Keratinocyte (primary cell): ENCODE measurements around the gene THBS4. TPM values are rescaled to one million over a fixed set of nuclear protein-coding genes. Genes with fewer than 3 reads are reported as not detected.
"Not testable (repeated sequence)": the region's sequence is repeated elsewhere in the genome, so short reads cannot be mapped to it uniquely, and the experiment has no call there.

Experiments used
- DNase-seq: peaks from one replicate; pipeline ENCODE4 v3.0.0-alpha.2; 2011; ENCODE audit warnings: low read depth, missing footprints, low spot score
- FAIRE-seq: peaks from 2 replicates; lab custom pipeline; 2011; peaks lifted over from hg19 to GRCh38; lab: Jason Lieb, UNC
- H2AFZ ChIP-seq: 2 replicates; pipeline ENCODE4 v1.6.0; 2012; ENCODE audit warnings: low read length, control low read depth, inconsistent platforms; ENCODE audit not compliant: control insufficient read depth
- H3K27ac ChIP-seq: 2 replicates; pipeline ENCODE4 v1.5.1; 2011; ENCODE audit warnings: low read length; ENCODE audit not compliant: control insufficient read depth, insufficient read depth
- H3K27me3 ChIP-seq: 3 replicates; pipeline ENCODE4 v1.6.0; 2011; ENCODE audit warnings: low read length; ENCODE audit not compliant: control insufficient read depth, insufficient read depth; ENCODE audit errors: extremely low read depth
- H3K36me3 ChIP-seq, 2 experiments: 2 replicates in 1 of 2; 3 replicates in 1 of 2; pipeline ENCODE4 v1.5.1; 2011; ENCODE audit warnings: low read length in 2 of 2, mild to moderate bottlenecking in 1 of 2; ENCODE audit not compliant: control insufficient read depth in 2 of 2, insufficient read depth in 2 of 2; ENCODE audit errors: extremely low read depth in 1 of 2
- H3K4me1 ChIP-seq: 3 replicates; pipeline ENCODE4 v1.5.1; 2011; ENCODE audit warnings: low read length; ENCODE audit not compliant: control insufficient read depth, insufficient read depth; ENCODE audit errors: extremely low read depth
- H3K4me2 ChIP-seq: 3 replicates; pipeline ENCODE4 v1.6.0; 2011; ENCODE audit warnings: low read depth, low read length; ENCODE audit not compliant: control insufficient read depth, insufficient read depth; ENCODE audit errors: extremely low read depth
- H3K4me3 ChIP-seq, 3 experiments: fragments of 200-600 bp in 1 of 3; sonication (generic) in 1 of 3; 2 replicates in 2 of 3; 3 replicates in 1 of 3; pipeline ENCODE4 v1.5.1; 2011 to 2016; ENCODE audit warnings: low read length in 3 of 3, mild to moderate bottlenecking in 3 of 3, control low read depth in 2 of 3, inconsistent platforms in 1 of 3, low read depth in 1 of 3, mixed read lengths in 1 of 3, mixed run types in 1 of 3, moderate library complexity in 1 of 3; ENCODE audit not compliant: control insufficient read depth in 2 of 3, insufficient read depth in 2 of 3; ENCODE audit errors: extremely low read depth in 1 of 3
- H3K79me2 ChIP-seq: 2 replicates; pipeline ENCODE4 v1.6.0; 2012; ENCODE audit warnings: low read length; ENCODE audit not compliant: control insufficient read depth, insufficient read depth
- H3K9ac ChIP-seq: 3 replicates; pipeline ENCODE4 v1.6.0; 2011; ENCODE audit warnings: low read length; ENCODE audit not compliant: control insufficient read depth, insufficient read depth; ENCODE audit errors: extremely low read depth
- H3K9me1 ChIP-seq: 3 replicates; pipeline ENCODE4 v1.6.0; 2011; ENCODE audit warnings: low read length; ENCODE audit not compliant: control insufficient read depth, insufficient read depth; ENCODE audit errors: extremely low read depth
- H3K9me3 ChIP-seq: 2 replicates; pipeline ENCODE4 v1.5.1; 2012; ENCODE audit warnings: low read depth, low read length; ENCODE audit not compliant: control insufficient read depth
- H4K20me1 ChIP-seq: 3 replicates; pipeline ENCODE4 v1.6.0; 2011; ENCODE audit warnings: low read length; ENCODE audit not compliant: control insufficient read depth, insufficient read depth; ENCODE audit errors: extremely low read depth
- EZH2 ChIP-seq: IDR thresholded peaks from one replicate; pipeline ENCODE4 v1.6.1; 2012; ENCODE audit warnings: inconsistent platforms, mild to moderate bottlenecking, low read length, moderate library complexity
- dilution Hi-C: fragments of 300-500 bp; cut with MboI; formaldehyde crosslinking; loops from one replicate; pipeline ENCODE4 v1.7.0; 2020; ENCODE audit warnings: low sequenced_read_pairs; ENCODE audit not compliant: extremely low pct_ligation_motif_present
- polyA plus RNA-seq, 5 experiments: library from polyadenylated mRNA; depleted of rRNA in 3 of 5; stranded (reverse) in 3 of 5; stranded (forward) in 1 of 5; unstranded in 1 of 5; fragments of >200 nt; gene quantifications; 1 replicate in 1 of 5; 2 replicates in 3 of 5; 3 replicates in 1 of 5; pipeline versions ENCODE4 v1.2.1 to v1.2.3, GENCODE V29; 2011 to 2012; ENCODE audit warnings: missing spikeins in 2 of 5, low read depth in 1 of 5, low replicate concordance in 1 of 5
- TF ChIP-seq, protein P1 (sequence below), 3 experiments: IDR thresholded peaks in 1 of 3; conservative IDR thresholded peaks in 1 of 3; optimal IDR thresholded peaks in 1 of 3; 2 replicates in 2 of 3; 3 replicates in 1 of 3; pipeline versions ENCODE3 to v1.5.1; 2011; ENCODE audit warnings: low read length in 3 of 3, mild to moderate bottlenecking in 3 of 3, moderate library complexity in 2 of 3, control low read depth in 1 of 3, inconsistent platforms in 1 of 3; ENCODE audit not compliant: insufficient read depth in 2 of 3; ENCODE audit errors: extremely low read depth in 1 of 3

Gene THBS4
- polyA plus RNA-seq, 1 donor (not counting 4 experiments of a cell fraction or from before 2014, with no cell fraction given): 0.47 TPM

DNA sequence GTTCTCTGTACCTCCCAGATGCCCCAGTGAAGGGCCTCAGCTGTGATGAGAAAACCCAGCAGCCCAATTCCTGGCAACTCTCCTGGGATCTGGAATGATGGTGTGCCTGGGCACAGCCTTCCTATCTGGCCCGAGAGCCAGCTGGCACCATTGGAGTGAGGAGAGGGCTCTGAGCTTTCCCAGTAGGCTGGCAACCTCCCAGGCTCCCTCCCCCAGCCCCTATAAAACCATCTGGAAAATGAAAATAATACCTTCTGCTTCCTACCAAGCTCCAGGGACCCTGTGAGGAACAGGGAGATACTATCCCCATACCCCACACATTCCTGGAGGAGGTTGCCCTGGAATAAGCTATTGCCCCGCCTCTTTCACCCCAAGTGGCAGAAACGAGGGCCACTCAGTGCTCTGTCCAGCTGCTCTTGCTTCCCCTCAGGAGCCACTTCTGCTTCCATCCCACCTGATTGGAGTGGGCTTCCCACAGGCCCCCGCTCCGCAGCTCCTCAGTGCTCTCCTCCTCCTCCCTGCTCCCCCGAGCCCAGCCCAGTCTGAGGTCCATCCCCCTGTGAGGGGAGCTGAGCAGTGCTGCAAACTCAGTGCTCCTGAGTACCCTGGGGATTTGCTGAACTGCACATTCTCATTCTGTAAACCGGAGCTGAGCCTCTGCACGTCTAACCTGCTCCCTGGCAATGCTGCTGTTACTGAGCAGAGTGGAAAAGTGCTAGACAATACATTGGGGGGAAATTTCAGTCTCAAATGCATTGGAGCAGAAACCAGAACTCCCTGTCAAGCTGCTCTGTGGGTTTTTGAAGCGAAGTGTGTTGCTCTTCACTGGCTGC is 74.7 kb downstream of the THBS4 start:
- dilution Hi-C loops: no loop called here
- no peak overlapping the region for H2AFZ ChIP-seq
- H4K20me1 ChIP-seq: no peaks in the 10 kb centered on the region

DNA sequence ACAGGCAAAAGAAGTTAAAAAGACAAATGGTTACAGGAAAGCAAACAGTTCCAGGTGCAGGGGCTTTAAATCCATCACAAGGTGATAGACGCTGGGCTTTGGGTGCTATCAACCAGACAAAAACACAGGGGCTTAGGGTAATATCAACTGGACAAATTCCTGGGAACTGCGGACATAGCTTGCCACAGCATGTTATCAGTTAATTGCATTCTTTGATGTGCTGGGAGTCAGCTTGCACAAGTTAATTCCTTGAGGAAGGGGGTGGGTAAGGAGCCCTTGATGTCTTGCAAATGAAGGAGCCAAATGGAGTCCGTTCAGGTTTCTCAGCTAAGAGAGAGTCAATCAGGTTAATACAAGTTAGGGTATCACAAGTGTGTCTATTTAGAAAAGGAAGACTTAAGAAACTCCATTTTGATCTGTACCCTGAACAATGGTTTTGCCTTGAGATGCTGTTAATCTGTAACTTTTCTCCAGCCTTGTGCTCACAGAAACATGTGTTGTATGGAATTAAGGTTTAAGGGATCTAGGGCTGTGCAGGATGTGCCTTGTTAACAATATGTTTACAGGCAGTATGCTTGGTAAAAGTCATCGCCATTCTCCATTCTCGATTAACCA is 76.3 kb downstream of the THBS4 start:
- H2AFZ ChIP-seq, DNase-seq, H3K4me3 ChIP-seq, H3K27ac ChIP-seq, H3K36me3 ChIP-seq, H4K20me1 ChIP-seq, H3K9me1 ChIP-seq, H3K27me3 ChIP-seq, H3K4me2 ChIP-seq, H3K9ac ChIP-seq, dilution Hi-C loops, H3K4me1 ChIP-seq, H3K79me2 ChIP-seq, FAIRE-seq, H3K9me3 ChIP-seq: not testable (repeated sequence)

More for the DNA sequence above, 74.7 kb downstream of the THBS4 start:
- no peaks in the 10 kb centered on the region for H3K27me3 ChIP-seq
- H3K79me2 ChIP-seq: no peaks in the 10 kb centered on the region
- no peaks in the 10 kb centered on the region for H3K36me3 ChIP-seq
- no peak overlapping the region for H3K4me2 ChIP-seq
- no peaks in the 10 kb centered on the region for H3K9me3 ChIP-seq
- no peaks in the 10 kb centered on the region for H3K9me1 ChIP-seq
- TF ChIP-seq, protein P1, sequence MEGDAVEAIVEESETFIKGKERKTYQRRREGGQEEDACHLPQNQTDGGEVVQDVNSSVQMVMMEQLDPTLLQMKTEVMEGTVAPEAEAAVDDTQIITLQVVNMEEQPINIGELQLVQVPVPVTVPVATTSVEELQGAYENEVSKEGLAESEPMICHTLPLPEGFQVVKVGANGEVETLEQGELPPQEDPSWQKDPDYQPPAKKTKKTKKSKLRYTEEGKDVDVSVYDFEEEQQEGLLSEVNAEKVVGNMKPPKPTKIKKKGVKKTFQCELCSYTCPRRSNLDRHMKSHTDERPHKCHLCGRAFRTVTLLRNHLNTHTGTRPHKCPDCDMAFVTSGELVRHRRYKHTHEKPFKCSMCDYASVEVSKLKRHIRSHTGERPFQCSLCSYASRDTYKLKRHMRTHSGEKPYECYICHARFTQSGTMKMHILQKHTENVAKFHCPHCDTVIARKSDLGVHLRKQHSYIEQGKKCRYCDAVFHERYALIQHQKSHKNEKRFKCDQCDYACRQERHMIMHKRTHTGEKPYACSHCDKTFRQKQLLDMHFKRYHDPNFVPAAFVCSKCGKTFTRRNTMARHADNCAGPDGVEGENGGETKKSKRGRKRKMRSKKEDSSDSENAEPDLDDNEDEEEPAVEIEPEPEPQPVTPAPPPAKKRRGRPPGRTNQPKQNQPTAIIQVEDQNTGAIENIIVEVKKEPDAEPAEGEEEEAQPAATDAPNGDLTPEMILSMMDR (optimal IDR thresholded peaks at IDR 0.05 in 1 of 3, IDR thresholded peaks at IDR 0.05 in 1 of 3, conservative IDR thresholded peaks at IDR 0.05 in 1 of 3; ENCODE audit: extremely low read depth in 1 of 3, insufficient read depth in 2 of 3, low read length in 3 of 3): no peak
- no peak for TF ChIP-seq EZH2
- H3K9ac ChIP-seq: no peak overlapping the region
- no peaks in the 10 kb centered on the region for H3K4me1 ChIP-seq
- no peak overlapping the region for H3K27ac ChIP-seq
- no peak for FAIRE-seq
- DNase-seq: no peak
- H3K4me3 ChIP-seq: no peak overlapping the region
